HepG2 (cell line): ENCODE data around the gene SLC25A15. TPM values are rescaled to one million over a fixed set of nuclear protein-coding genes. Genes with fewer than 3 reads are reported as not detected.

Experiments
- ATAC-seq: fragments of 200-7000 bp; cut with Tn5 transposase; 3 replicates; pipeline ENCODE4 v1.9.1; 2020; ENCODE audit warnings: mild to moderate bottlenecking, moderate library complexity
- BruUV-seq: library from RNA; stranded (reverse); fragments of 400-500 nt; replicated peaks from 2 replicates; lab custom pipeline; 2021; lab: Mats Ljungman, UMichigan
- CTCF ChIA-PET: fragments of 300-600 bp; formaldehyde crosslinking; extraction: SDS; loops from one replicate; lab custom pipeline; 2021; ENCODE audit warnings: low total read pairs, inconsistent platforms, low intra/inter-chr PET ratio; lab: Yijun Ruan, JAX
- POLR2A ChIA-PET: fragments of 350-600 bp; sonication (Branson Sonifier 250); formaldehyde crosslinking; loops from one replicate; lab custom pipeline; 2020; ENCODE audit warnings: antibody characterized with exemption, inconsistent platforms; lab: Yijun Ruan, JAX
- DNase-seq: peaks from one replicate; pipeline ENCODE4 v3.0.0-alpha.2; 2015; ENCODE audit warnings: low spot score
- FAIRE-seq: peaks from 3 replicates; lab custom pipeline; 2011; peaks lifted over from hg19 to GRCh38; lab: Jason Lieb, UNC
- H2AFZ ChIP-seq: one replicate; pipeline ENCODE4 v1.6.1; 2011; ENCODE audit warnings: low read length, inconsistent platforms
- H3K27ac ChIP-seq: fragments of 300-600 bp; 3 replicates; pipeline ENCODE4 v1.8.0; 2011; ENCODE audit warnings: mixed run types, mild to moderate bottlenecking, mixed read lengths, low read length, inconsistent platforms; ENCODE audit not compliant: insufficient read depth; ENCODE audit errors: extremely low read length
- H3K27me3 ChIP-seq, 2 experiments: fragments of 200-600 bp in 1 of 2; 2 replicates in 1 of 2; 3 replicates in 1 of 2; pipeline versions ENCODE4 v1.6.0 to v1.8.0; 2011; ENCODE audit warnings: low read length in 2 of 2, mild to moderate bottlenecking in 2 of 2, moderate library complexity in 2 of 2, inconsistent platforms in 1 of 2; ENCODE audit not compliant: insufficient read depth in 2 of 2, control insufficient read depth in 1 of 2
- H3K36me3 ChIP-seq, 2 experiments: fragments of 200-600 bp in 1 of 2; replicated peaks in 1 of 2; 2 replicates in 1 of 2; 3 replicates in 1 of 2; pipeline versions ENCODE4 v1.5.1 to v1.8.0; 2011; ENCODE audit warnings: low read length in 2 of 2, inconsistent platforms in 1 of 2; ENCODE audit not compliant: insufficient read depth in 2 of 2, control insufficient read depth in 1 of 2
- H3K4me1 ChIP-seq: 2 replicates; pipeline ENCODE4 v1.5.1; 2012; ENCODE audit warnings: low read length, inconsistent platforms; ENCODE audit not compliant: insufficient read depth
- H3K4me2 ChIP-seq: 2 replicates; pipeline ENCODE4 v1.6.0; 2011; ENCODE audit warnings: low read depth, low read length, inconsistent platforms
- H3K4me3 ChIP-seq, 3 experiments: fragments of 200-600 bp in 1 of 3; sonication (generic), shearing (Covaris generic) in 1 of 3; replicated peaks in 1 of 3; 2 replicates each; pipeline ENCODE4 v1.5.1; 2011 to 2016; ENCODE audit warnings: low read length in 3 of 3, inconsistent platforms in 2 of 3, low read depth in 2 of 3, mild to moderate bottlenecking in 2 of 3, control low read depth in 1 of 3, mixed read lengths in 1 of 3; ENCODE audit not compliant: insufficient read depth in 1 of 3
- H3K79me2 ChIP-seq: one replicate; pipeline ENCODE4 v1.6.1; 2011; ENCODE audit warnings: low read length, inconsistent platforms; ENCODE audit not compliant: insufficient read depth
- H3K9ac ChIP-seq: 2 replicates; pipeline ENCODE4 v1.6.0; 2011; ENCODE audit warnings: mild to moderate bottlenecking, low read depth, low read length, inconsistent platforms; ENCODE audit not compliant: insufficient read depth
- H3K9me3 ChIP-seq: 2 replicates; pipeline ENCODE4 v1.5.1; 2012; ENCODE audit warnings: mild to moderate bottlenecking, low read length
- H4K20me1 ChIP-seq: 2 replicates; pipeline ENCODE4 v1.6.0; 2011; ENCODE audit warnings: inconsistent platforms, mild to moderate bottlenecking, low read length, moderate library complexity; ENCODE audit not compliant: insufficient read depth
- CTCF ChIP-seq: sonication (generic); formaldehyde crosslinking; IDR thresholded peaks from 2 replicates; pipeline ENCODE4 v1.5.0; 2020; ENCODE audit warnings: mild to moderate bottlenecking, missing genetic modification reagents, moderate library complexity
- GABPA ChIP-seq, 2 experiments: IDR thresholded peaks; 2 replicates each; pipeline ENCODE4 v1.6.1; 2011 to 2016; ENCODE audit warnings: low read depth in 2 of 2, low read length in 1 of 2, missing biosample characterization in 1 of 2, missing genetic modification characterization in 1 of 2
- MEF2D ChIP-seq: sonication (generic); formaldehyde crosslinking; IDR thresholded peaks from 2 replicates; pipeline ENCODE4 v1.5.1; 2020; ENCODE audit warnings: mild to moderate bottlenecking, missing genetic modification reagents
- NAIF1 ChIP-seq: sonication (generic); formaldehyde crosslinking; IDR thresholded peaks from 2 replicates; pipeline ENCODE4 v1.5.0; 2020; ENCODE audit warnings: mild to moderate bottlenecking, missing genetic modification reagents, borderline replicate concordance
- NFYB ChIP-seq: sonication (generic); formaldehyde crosslinking; IDR thresholded peaks from 2 replicates; pipeline ENCODE4 v1.4.0; 2020; ENCODE audit warnings: missing genetic modification reagents
- NR2C2 ChIP-seq: sonication (generic); formaldehyde crosslinking; IDR thresholded peaks from 2 replicates; pipeline ENCODE4 v1.4.0; 2020; ENCODE audit warnings: missing genetic modification reagents, mild to moderate bottlenecking, moderate library complexity, borderline replicate concordance
- PHF8 ChIP-seq: sonication (generic); formaldehyde crosslinking; IDR thresholded peaks from 2 replicates; pipeline ENCODE4 v1.5.0; 2020; ENCODE audit warnings: missing genetic modification reagents
- SAP130 ChIP-seq: IDR thresholded peaks from 2 replicates; pipeline ENCODE4 v1.6.1; 2016; ENCODE audit warnings: low read depth
- SMARCC2 ChIP-seq: fragments of 450-650 bp; IDR thresholded peaks from 2 replicates; pipeline ENCODE4 v1.6.1; 2017; ENCODE audit warnings: antibody characterized with exemption, mild to moderate bottlenecking
- STAG1 ChIP-seq: sonication (generic); formaldehyde crosslinking; IDR thresholded peaks from 2 replicates; pipeline ENCODE4 v1.4.0; 2020; ENCODE audit warnings: missing genetic modification reagents
- TERF1 ChIP-seq: sonication (generic); formaldehyde crosslinking; IDR thresholded peaks from 2 replicates; pipeline ENCODE4 v1.8.0; 2022; ENCODE audit warnings: mild to moderate bottlenecking, missing genetic modification reagents, moderate library complexity
- THAP11 ChIP-seq: IDR thresholded peaks from 2 replicates; pipeline ENCODE4 v1.6.1; 2016; ENCODE audit warnings: missing biosample characterization, missing genetic modification reagents
- UBTF ChIP-seq: sonication (generic); formaldehyde crosslinking; IDR thresholded peaks from 2 replicates; pipeline ENCODE4 v1.4.0; 2020; ENCODE audit warnings: mild to moderate bottlenecking, missing genetic modification reagents
- ZNF44 ChIP-seq: sonication (generic); formaldehyde crosslinking; IDR thresholded peaks from 2 replicates; pipeline ENCODE4 v1.5.1; 2020; ENCODE audit warnings: mild to moderate bottlenecking, missing genetic modification reagents
- ZNF644 ChIP-seq: IDR thresholded peaks from 2 replicates; pipeline ENCODE4 v1.6.1; 2016; ENCODE audit warnings: low read depth
- ZNF761 ChIP-seq: sonication (generic); formaldehyde crosslinking; conservative IDR thresholded peaks from 2 replicates; pipeline ENCODE4 v1.4.0; 2020; ENCODE audit warnings: mild to moderate bottlenecking, missing genetic modification reagents
- WGBS: methylation state at CpG from one replicate; pipeline ENCODE4 v1.1.6; 2017; ENCODE audit warnings: low lambda C conversion rate; 5-methylcytosine and 5-hydroxymethylcytosine counted together
- in situ Hi-C: cut with HindIII; loops from 2 replicates; pipeline ENCODE4 v1.10.0; 2017; ENCODE audit warnings: low pct_unique_long_range_greater_than_20kb; ENCODE audit not compliant: extremely low pct_ligation_motif_present
- intact Hi-C: fragments of 100-400 bp; cut with micrococcal nuclease; formaldehyde crosslinking; loops from one replicate; pipeline ENCODE4 v1.10.0; 2022; ENCODE audit not compliant: unreplicated experiment
- polyA plus RNA-seq, 8 experiments: library from polyadenylated mRNA; depleted of rRNA in 3 of 8; stranded (reverse) in 7 of 8; unstranded in 1 of 8; fragments of >200 nt; fragmentation: Illumina TruSeq in 4 of 8; extraction: Trizol in 4 of 8; gene quantifications; 2 replicates each; pipeline versions ENCODE4 v1.2.1 to v1.2.3, GENCODE V29; 2011 to 2016; ENCODE audit warnings: low read depth in 4 of 8, missing spikeins in 1 of 8, mixed read lengths in 1 of 8; ENCODE audit not compliant: insufficient read depth in 1 of 8
- total RNA-seq, 5 experiments: library from RNA; depleted of rRNA; stranded (reverse); fragments of >200 nt; fragmentation: Illumina TruSeq; extraction: Trizol; gene quantifications; 2 replicates each; pipeline ENCODE4 v1.2.3, GENCODE V29; 2016; ENCODE audit warnings: low read depth in 1 of 5

Gene SLC25A15
- total and polyA plus RNA-seq, 2 of the 13 experiments (the other 11 are each of a cell fraction or from before 2014, with no cell fraction given) = 17.3 to 39.1 TPM

GRCh38 chr13:40776681-40777165, 12.7 kb upstream of the SLC25A15 start (continued):
- TF ChIP-seq NFYB (CRISPR knock-in tag) = no peak
- TF ChIP-seq SAP130 (CRISPR knock-in tag) = peak; percentile 30
- TF ChIP-seq GABPA (IDR thresholded peaks at IDR 0.05; ENCODE audit: low read depth, low read length) = no peak
- 0 out of 2 replicates have a peak, but pooled peaks have one; percentile 10 for TF ChIP-seq GABPA (CRISPR knock-in tag; IDR thresholded peaks at IDR 0.05; ENCODE audit: low read depth)

GRCh38 chr13:40777166-40777808, 12.1 kb upstream of the SLC25A15 start:
- Histone ChIP-seq H3K9me3 (no peaks in the 10 kb centered on the region), H2AFZ (peak overlapping the region; percentile 84), H3K9ac (peak overlapping the region; percentile 55; the same call in 1 of the 2 replicates), H3K36me3 (no peaks in the 10 kb centered on the region), H3K4me1 (peaks cover 82% of the 10 kb centered on the region), H3K4me3 (peak overlapping the region; percentile 47 to 60 (median 59)), H3K27ac (peak overlapping the region; percentile 5), H3K27me3 (no peaks in the 10 kb centered on the region), H3K4me2 (peak overlapping the region; percentile 83), H4K20me1 (no peaks in the 10 kb centered on the region), H3K79me2 (no peaks in the 10 kb centered on the region)
- DNase-seq = peak; percentile 71
- peak; percentile 86 for ATAC-seq
- WGBS = 3% methylated on average over 7 of the region's 7 CpGs
- ChIA-PET POLR2A (interaction anchor here (1.2 to 2.3 kb wide), 4 partner anchors 10 to 145 kb away, joined by 3 to 16 read pairs (median 6); partner anchors contain the start of gene SLC25A15), CTCF (interaction anchor here (0.6 to 2.2 kb wide), 5 partner anchors 9 to 1092 kb away, joined by 3 to 24 read pairs (median 6); no protein-coding TSS in a partner anchor)
- intact Hi-C loops = loop anchor here (1.0 to 2.0 kb wide), 4 partner anchors 9 to 1092 kb away; no protein-coding TSS in a partner anchor
- FAIRE-seq = peak; percentile 43
- BruUV-seq = no TSS peak
- in situ Hi-C loops = loop anchor here (10.0 kb wide), 1 partner anchor 242 kb away; no protein-coding TSS in a partner anchor
- TF ChIP-seq SMARCC2 (no peak), NR2C2 (CRISPR knock-in tag) (no peak), PHF8 (CRISPR knock-in tag) (no peak), NAIF1 (no peak), CTCF (peak; percentile 66), ZNF761 (CRISPR knock-in tag) (no peak), THAP11 (CRISPR knock-in tag) (no peak), ZNF644 (CRISPR knock-in tag) (no peak), UBTF (CRISPR knock-in tag) (no peak), TERF1 (CRISPR knock-in tag) (no peak), MEF2D (CRISPR knock-in tag) (no peak), ZNF44 (CRISPR knock-in tag) (no peak), STAG1 (peak; percentile 68)
